ENCODE data around the gene ARMC8.

The ARMC8 gene

GRCh38 chr3:138282836-138283235, 95.7 kb downstream of the ARMC8 start:
- Histone ChIP-seq H3K4me2 (ENCODE audit: insufficient read depth, low read length) (no peak overlapping the region), H3K27ac (ENCODE audit: low read length) (no peak overlapping the region), H3K9ac (ENCODE audit: low read depth, low read length) (no peak overlapping the region), H3K4me3 (ENCODE audit: low read depth in 1 of 2, low read length in 2 of 2) (no peak overlapping the region), H3K9me3 (ENCODE audit: insufficient read depth, low read length, severe bottlenecking) (no peaks in the 10 kb centered on the region), H3K4me1 (ENCODE audit: insufficient read depth, low read length) (no peaks in the 10 kb centered on the region), H3K79me2 (ENCODE audit: insufficient read depth, low read length) (no peaks in the 10 kb centered on the region), H2AFZ (ENCODE audit: low read depth, low read length) (no peak overlapping the region), H3K27me3 (ENCODE audit: insufficient read depth, low read length, poor library complexity) (no peaks in the 10 kb centered on the region), H4K20me1 (ENCODE audit: insufficient read depth, low read length) (no peaks in the 10 kb centered on the region), H3K36me3 (ENCODE audit: insufficient read depth, low read length) (peaks cover 43% of the 10 kb centered on the region)
- ATAC-seq (ENCODE audit: insufficient read depth, low read depth): no peak
- TF ChIP-seq CTCF (IDR thresholded peaks at IDR 0.05; ENCODE audit: borderline replicate concordance, extremely low read depth, low read length, poor library complexity, severe bottlenecking) (no peak), EZH2 (IDR thresholded peaks at IDR 0.05; ENCODE audit: borderline replicate concordance, low read depth, low read length, severe bottlenecking) (no peak)
- no peak for DNase-seq

GRCh38 chr3:138284079-138284478, 97.0 kb downstream of the ARMC8 start:
- Histone ChIP-seq H3K4me3 (ENCODE audit: low read depth in 1 of 2, low read length in 2 of 2) (no peak overlapping the region), H3K9me3 (ENCODE audit: insufficient read depth, low read length, severe bottlenecking) (no peaks in the 10 kb centered on the region), H3K4me1 (ENCODE audit: insufficient read depth, low read length) (no peaks in the 10 kb centered on the region), H3K79me2 (ENCODE audit: insufficient read depth, low read length) (no peaks in the 10 kb centered on the region), H3K27me3 (ENCODE audit: insufficient read depth, low read length, poor library complexity) (no peaks in the 10 kb centered on the region), H2AFZ (ENCODE audit: low read depth, low read length) (no peak overlapping the region), H3K9ac (ENCODE audit: low read depth, low read length) (no peak overlapping the region), H3K27ac (ENCODE audit: low read length) (no peak overlapping the region), H3K36me3 (ENCODE audit: insufficient read depth, low read length) (peaks cover 52% of the 10 kb centered on the region), H4K20me1 (ENCODE audit: insufficient read depth, low read length) (0 out of 2 replicates have a peak, but pooled peaks cover under 1% of the 10 kb centered on the region), H3K4me2 (ENCODE audit: insufficient read depth, low read length) (no peak overlapping the region)
- ATAC-seq (ENCODE audit: insufficient read depth, low read depth) (no peak), DNase-seq (no peak)
- no peak for TF ChIP-seq EZH2 (IDR thresholded peaks at IDR 0.05; ENCODE audit: borderline replicate concordance, low read depth, low read length, severe bottlenecking)
- no peak for TF ChIP-seq CTCF (IDR thresholded peaks at IDR 0.05; ENCODE audit: borderline replicate concordance, extremely low read depth, low read length, poor library complexity, severe bottlenecking)

- no peak overlapping the region for H3K27ac ChIP-seq (ENCODE audit: low read length)
- ATAC-seq (ENCODE audit: insufficient read depth, low read depth): no peak
- no peak overlapping the region for H2AFZ ChIP-seq (ENCODE audit: low read depth, low read length)
- TF ChIP-seq EZH2 (IDR thresholded peaks at IDR 0.05; ENCODE audit: borderline replicate concordance, low read depth, low read length, severe bottlenecking): no peak
- no peak for TF ChIP-seq CTCF (IDR thresholded peaks at IDR 0.05; ENCODE audit: borderline replicate concordance, extremely low read depth, low read length, poor library complexity, severe bottlenecking)
- no peak overlapping the region for H3K4me2 ChIP-seq (ENCODE audit: insufficient read depth, low read length)
- no peak overlapping the region for H3K9ac ChIP-seq (ENCODE audit: low read depth, low read length)
- H3K4me3 ChIP-seq (ENCODE audit: low read depth in 1 of 2, low read length in 2 of 2): no peak overlapping the region
- no peaks in the 10 kb centered on the region for H3K27me3 ChIP-seq (ENCODE audit: insufficient read depth, low read length, poor library complexity)
- no peaks in the 10 kb centered on the region for H3K4me1 ChIP-seq (ENCODE audit: insufficient read depth, low read length)
- H4K20me1 ChIP-seq (ENCODE audit: insufficient read depth, low read length): 0 out of 2 replicates have a peak, but pooled peaks cover 3% of the 10 kb centered on the region
- peaks cover 61% of the 10 kb centered on the region for H3K36me3 ChIP-seq (ENCODE audit: insufficient read depth, low read length)
- H3K9me3 ChIP-seq (ENCODE audit: insufficient read depth, low read length, severe bottlenecking): no peaks in the 10 kb centered on the region
- no peak for DNase-seq
- H3K79me2 ChIP-seq (ENCODE audit: insufficient read depth, low read length): no peaks in the 10 kb centered on the region
Observed at GRCh38 chr3:138284957-138285477, 97.9 kb downstream of the ARMC8 start.
